Body of pancreas (tissue), 4 donors: ENCODE measurements around the gene AGA. TPM values are rescaled to one million over a fixed set of nuclear protein-coding genes. Genes with fewer than 3 reads are reported as not detected.

Experiments used
- ATAC-seq: fragments of 150-250 bp; one replicate; pipeline ENCODE4 v1.9.1; 2016
- DNase-seq, 4 donors: peaks; one replicate each; pipeline ENCODE4 v3.0.0-alpha.2; 2019
- H3K27ac ChIP-seq, 4 donors: fragments of 200-600 bp; sonication (generic); 1 replicate in 3 of 4; 2 replicates in 1 of 4; pipeline versions ENCODE4 v1.5.1 to v1.6.1; 2016 to 2019; ENCODE audit warnings: mild to moderate bottlenecking in 1 of 4, mixed read lengths in 1 of 4, moderate library complexity in 1 of 4
- H3K27me3 ChIP-seq, 2 donors: fragments of 200-600 bp; sonication (generic); one replicate each; pipeline ENCODE4 v1.6.0; 2016; ENCODE audit warnings: mild to moderate bottlenecking in 1 of 2
- H3K36me3 ChIP-seq, 2 donors: fragments of 200-600 bp; sonication (generic); replicated peaks in 1 of 2; 2 replicates each; pipeline ENCODE4 v1.5.1; 2016; ENCODE audit warnings: low read depth in 2 of 2; ENCODE audit not compliant: insufficient read depth in 1 of 2
- H3K4me1 ChIP-seq: fragments of 200-600 bp; sonication (generic); one replicate; pipeline ENCODE4 v1.6.0; 2016
- H3K4me3 ChIP-seq, 2 donors: fragments of 200-600 bp; sonication (generic); 1 replicate in 1 of 2; 2 replicates in 1 of 2; pipeline ENCODE4 v1.5.1; 2016 to 2019
- H3K9me3 ChIP-seq, 3 donors: fragments of 200-600 bp; sonication (generic); 1 replicate in 2 of 3; 2 replicates in 1 of 3; pipeline ENCODE4 v1.5.1; 2016
- CTCF ChIP-seq, 7 experiments: fragments of 450-650 bp in 4 of 7; fragments of 200-600 bp in 3 of 7; sonication (generic) in 3 of 7; IDR thresholded peaks; one replicate each; pipeline ENCODE4 v1.5.1; 2016 to 2019; ENCODE audit warnings: antibody characterized with exemption in 7 of 7
- POLR2A ChIP-seq, 3 donors: fragments of 450-650 bp; IDR thresholded peaks; one replicate each; pipeline ENCODE4 v1.6.1; 2016; ENCODE audit warnings: antibody characterized with exemption in 3 of 3, mild to moderate bottlenecking in 2 of 3
- WGBS, 2 donors: methylation state at CpG; one replicate each; pipeline ENCODE4 v1.1.5; 2017; 5-methylcytosine and 5-hydroxymethylcytosine counted together
- intact Hi-C: fragments of 100-400 bp; cut with DNase I; formaldehyde crosslinking; loops from one replicate; pipeline ENCODE4 v1.15.1; 2023
- total RNA-seq, 2 donors: library from RNA; depleted of rRNA; stranded (reverse); fragments of >200 nt; gene quantifications; one replicate each; pipeline ENCODE4 v1.1.0, GENCODE V29; 2016

The AGA gene
- total RNA-seq, 2 donors from 2014 or later = 10.4 to 15.2 TPM

GRCh38 chr4:177403746-177404145, 38.5 kb downstream of the AGA start:
- DNase-seq (peak in 3 of 4 donors; percentile 7 to 40 (median 17)), ATAC-seq (peak; percentile 63)
- no peak overlapping the region for H3K4me3 ChIP-seq
- intact Hi-C loops = no loop called here
- no peaks in the 10 kb centered on the region for H3K9me3 ChIP-seq
- H3K27me3 ChIP-seq = no peaks in the 10 kb centered on the region
- WGBS, 2 donors = 17 to 18% methylated on average over 6 of the region's 6 CpGs
- H3K4me1 ChIP-seq = no peaks in the 10 kb centered on the region
- H3K27ac ChIP-seq = peak overlapping the region in 2 of 4 donors; percentile 13 to 21
- no peaks in the 10 kb centered on the region for H3K36me3 ChIP-seq
- TF ChIP-seq POLR2A (IDR thresholded peaks at IDR 0.05) (no peak), CTCF (IDR thresholded peaks at IDR 0.05) (no peak)

DNA sequence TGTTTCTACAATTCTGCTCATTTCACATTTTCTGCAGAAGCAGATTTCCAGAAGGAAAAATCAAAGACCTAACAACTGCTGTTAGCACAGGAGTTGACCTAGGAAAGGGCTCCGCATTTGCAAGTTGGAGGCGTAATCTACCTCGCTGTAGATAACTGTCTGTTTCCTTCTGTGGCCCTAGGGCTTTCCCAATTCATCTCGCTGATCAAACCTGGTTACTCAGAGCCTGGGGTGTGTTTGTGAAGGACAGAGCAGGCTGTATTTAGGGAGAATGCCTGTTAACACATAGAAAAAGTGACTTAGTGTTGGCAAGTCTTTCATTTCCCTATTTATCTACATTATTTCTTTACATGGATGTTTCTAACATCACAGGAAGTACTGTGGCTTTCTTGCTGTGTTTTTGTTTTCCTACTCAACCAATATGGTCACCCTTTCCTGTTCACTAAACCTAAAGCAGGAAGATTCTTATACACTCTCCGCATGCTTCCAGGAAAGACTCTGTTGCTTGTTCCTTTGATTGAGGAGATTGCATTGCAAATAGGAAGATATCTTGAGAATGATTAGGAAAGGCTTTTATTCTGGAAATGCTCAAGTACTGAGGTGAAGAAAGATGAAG, 40.5 kb downstream of the AGA start:
- Histone ChIP-seq H3K9me3 (no peaks in the 10 kb centered on the region), H3K27ac (no peak overlapping the region), H3K4me1 (no peaks in the 10 kb centered on the region), H3K27me3 (no peaks in the 10 kb centered on the region), H3K36me3 (no peaks in the 10 kb centered on the region), H3K4me3 (no peak overlapping the region)
- WGBS, 2 donors = 82 to 91% methylated on average over 5 of the region's 5 CpGs
- ATAC-seq (no peak), DNase-seq (no peak)
- TF ChIP-seq POLR2A (IDR thresholded peaks at IDR 0.05) = no peak
- TF ChIP-seq CTCF (IDR thresholded peaks at IDR 0.05) = no peak
- intact Hi-C loops = no loop called here

DNA sequence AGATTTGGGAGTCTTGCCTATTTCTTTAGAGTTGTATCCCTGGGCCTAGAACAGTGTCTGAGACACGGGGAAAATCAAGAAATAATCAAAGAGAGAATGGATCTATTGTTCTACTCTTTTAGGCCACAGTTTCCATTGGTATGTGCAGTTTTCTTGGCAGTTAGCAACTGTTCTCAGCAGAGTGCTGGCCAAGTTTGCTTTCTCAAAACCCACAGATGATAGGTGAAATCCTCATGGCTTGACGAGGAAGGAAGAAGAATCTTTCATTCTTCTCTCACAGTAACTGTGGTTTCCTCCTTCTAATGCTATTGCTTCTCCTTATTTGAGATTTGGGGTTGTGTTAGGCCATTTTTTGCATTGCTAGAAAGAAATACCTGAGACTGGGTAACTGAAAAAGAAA, 42.2 kb downstream of the AGA start:
- H3K36me3 ChIP-seq = no peaks in the 10 kb centered on the region
- ATAC-seq = no peak
- DNase-seq = no peak

GRCh38 chr4:177396352-177396751, 45.9 kb downstream of the AGA start:
- H3K27ac ChIP-seq = no peak overlapping the region
- no peaks in the 10 kb centered on the region for H3K27me3 ChIP-seq
- no peak for ATAC-seq
- no peaks in the 10 kb centered on the region for H3K9me3 ChIP-seq
- H3K4me1 ChIP-seq = no peaks in the 10 kb centered on the region
- intact Hi-C loops = no loop called here
- H3K4me3 ChIP-seq = no peak overlapping the region
- no peaks in the 10 kb centered on the region for H3K36me3 ChIP-seq
- TF ChIP-seq POLR2A (IDR thresholded peaks at IDR 0.05) = no peak
- no peak for TF ChIP-seq CTCF (IDR thresholded peaks at IDR 0.05)
- no peak for DNase-seq
- 75% methylated on average over 2 of the region's 2 CpGs for WGBS, 2 donors

More for the DNA sequence above, 42.2 kb downstream of the AGA start:
- no peak overlapping the region for H3K4me3 ChIP-seq
- H3K27me3 ChIP-seq = no peaks in the 10 kb centered on the region
- TF ChIP-seq POLR2A (IDR thresholded peaks at IDR 0.05) = no peak
- H3K4me1 ChIP-seq = no peaks in the 10 kb centered on the region
- H3K9me3 ChIP-seq = no peaks in the 10 kb centered on the region
- H3K27ac ChIP-seq = no peak overlapping the region
- intact Hi-C loops = no loop called here
- WGBS, 2 donors = 27 to 55% methylated on average over 2 of the region's 2 CpGs

DNA sequence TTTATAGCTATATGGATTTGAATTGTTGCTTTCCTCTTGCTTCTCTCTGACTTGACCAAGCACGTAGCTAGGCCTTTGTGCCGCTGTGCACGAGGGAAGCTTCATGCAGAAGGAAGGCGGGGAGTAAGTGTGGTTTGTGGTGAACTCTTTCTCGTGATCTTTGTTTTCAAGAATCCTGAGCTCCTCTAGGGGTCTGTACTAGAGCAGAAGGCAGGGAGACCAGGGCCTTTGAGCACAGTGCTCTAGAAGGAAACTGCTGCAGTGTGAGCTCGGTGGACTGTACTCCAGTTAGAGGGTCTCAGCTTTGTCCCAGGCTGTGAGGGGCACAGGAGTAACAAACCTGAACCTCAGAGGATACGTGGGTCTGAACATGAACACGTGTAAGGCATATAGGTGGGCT, 49.0 kb downstream of the AGA start:
- WGBS, 2 donors = 59 to 83% methylated on average over 6 to 8 of the region's 8 CpGs
- no peaks in the 10 kb centered on the region for H3K4me1 ChIP-seq
- H3K4me3 ChIP-seq = no peak overlapping the region
- ATAC-seq = no peak
- H3K27ac ChIP-seq = no peak overlapping the region
- no peaks in the 10 kb centered on the region for H3K9me3 ChIP-seq
- H3K36me3 ChIP-seq = no peaks in the 10 kb centered on the region
- intact Hi-C loops = no loop called here
- DNase-seq = no peak
- TF ChIP-seq POLR2A (IDR thresholded peaks at IDR 0.05) (no peak), CTCF (IDR thresholded peaks at IDR 0.05) (no peak)
- H3K27me3 ChIP-seq = no peaks in the 10 kb centered on the region
